Loucy (cell line): ENCODE measurements around the gene IL24.

Experiments used
- H2AFZ ChIP-seq: fragments of 200-600 bp; sonication (generic); 2 replicates; pipeline ENCODE4 v1.6.0; 2016; ENCODE audit warnings: antibody characterized with exemption, mild to moderate bottlenecking, low read length, moderate library complexity
- H3F3A ChIP-seq: fragments of 200-600 bp; 2 replicates; pipeline ENCODE4 v1.6.0; 2016; ENCODE audit warnings: antibody characterized with exemption, low read depth, mild to moderate bottlenecking
- H3K27me3 ChIP-seq: fragments of 200-600 bp; sonication (generic); 2 replicates; pipeline ENCODE4 v1.6.1; 2014; ENCODE audit warnings: low read length, mild to moderate bottlenecking; ENCODE audit not compliant: insufficient read depth, poor library complexity, severe bottlenecking
- H3K36me3 ChIP-seq: fragments of 200-600 bp; sonication (generic); 2 replicates; pipeline ENCODE4 v1.6.1; 2016; ENCODE audit warnings: low read length; ENCODE audit not compliant: insufficient read depth
- H3K4me1 ChIP-seq: fragments of 200-600 bp; sonication (generic); 2 replicates; pipeline ENCODE4 v1.5.1; 2014; ENCODE audit warnings: low read length, mild to moderate bottlenecking; ENCODE audit not compliant: insufficient read depth, poor library complexity, severe bottlenecking
- H3K4me2 ChIP-seq: fragments of 200-600 bp; sonication (generic); 2 replicates; pipeline ENCODE4 v1.6.0; 2014; ENCODE audit warnings: antibody characterized with exemption, low read length, low read depth, mild to moderate bottlenecking; ENCODE audit not compliant: poor library complexity, severe bottlenecking
- H3K4me3 ChIP-seq: fragments of 200-600 bp; sonication (generic); 2 replicates; pipeline ENCODE4 v1.5.1; 2014; ENCODE audit warnings: low read length, mild to moderate bottlenecking, mixed read lengths; ENCODE audit not compliant: poor library complexity, severe bottlenecking
- H3K79me2 ChIP-seq: fragments of 200-600 bp; sonication (generic); 2 replicates; pipeline ENCODE4 v1.6.1; 2014; ENCODE audit warnings: low read length; ENCODE audit not compliant: insufficient read depth
- H3K9ac ChIP-seq: fragments of 200-600 bp; sonication (generic); 2 replicates; pipeline ENCODE4 v1.6.0; 2014; ENCODE audit warnings: mild to moderate bottlenecking, low read depth, low read length, moderate library complexity; ENCODE audit not compliant: poor library complexity, severe bottlenecking
- H3K9me2 ChIP-seq: fragments of 200-600 bp; sonication (generic); replicated peaks from 2 replicates; pipeline ENCODE4 v1.6.1; 2016; ENCODE audit warnings: low read depth, low read length, mixed read lengths
- H3K9me3 ChIP-seq: fragments of 200-600 bp; sonication (generic); 2 replicates; pipeline ENCODE4 v1.6.1; 2014; ENCODE audit warnings: mild to moderate bottlenecking, antibody characterized with exemption, low read length, low read depth; ENCODE audit not compliant: insufficient read depth
- H4K20me1 ChIP-seq: fragments of 200-600 bp; sonication (generic); 2 replicates; pipeline ENCODE4 v1.6.0; 2014; ENCODE audit warnings: antibody characterized with exemption, low read length, mild to moderate bottlenecking; ENCODE audit not compliant: insufficient read depth, poor library complexity, severe bottlenecking
- CTCF ChIP-seq: fragments of 200-600 bp; sonication (generic); conservative IDR thresholded peaks from 2 replicates; pipeline ENCODE4 v1.5.1; 2014; ENCODE audit warnings: mild to moderate bottlenecking, antibody characterized with exemption, low read length
- EZH2phosphoT487 ChIP-seq: fragments of 200-600 bp; IDR thresholded peaks from 2 replicates; pipeline ENCODE4 v1.6.1; 2018; ENCODE audit warnings: antibody characterized with exemption, mild to moderate bottlenecking, moderate library complexity, borderline replicate concordance

The IL24 gene

GRCh38 chr1:206952171-206952570, 54.9 kb downstream of the IL24 start:
- no peaks in the 10 kb centered on the region for H3K27me3 ChIP-seq
- H3K9me3 ChIP-seq: no peaks in the 10 kb centered on the region
- no peak overlapping the region for H2AFZ ChIP-seq
- no peaks in the 10 kb centered on the region for H3K36me3 ChIP-seq
- H3K4me2 ChIP-seq: no peak overlapping the region
- H3K79me2 ChIP-seq: no peaks in the 10 kb centered on the region
- no peak overlapping the region for H3K4me3 ChIP-seq
- no peaks in the 10 kb centered on the region for H3K4me1 ChIP-seq
- no peaks in the 10 kb centered on the region for H3F3A ChIP-seq
- no peak overlapping the region for H3K9ac ChIP-seq
- no peaks in the 10 kb centered on the region for H4K20me1 ChIP-seq
- no peaks in the 10 kb centered on the region for H3K9me2 ChIP-seq
- no peak for TF ChIP-seq EZH2phosphoT487
- TF ChIP-seq CTCF: no peak

GRCh38 chr1:206953126-206953525, 55.9 kb downstream of the IL24 start:
- Histone ChIP-seq H3K9me2 (no peaks in the 10 kb centered on the region), H3F3A (no peaks in the 10 kb centered on the region), H4K20me1 (no peaks in the 10 kb centered on the region), H3K4me2 (no peak overlapping the region), H3K9me3 (no peaks in the 10 kb centered on the region), H3K36me3 (no peaks in the 10 kb centered on the region), H3K9ac (no peak overlapping the region), H3K27me3 (no peaks in the 10 kb centered on the region), H3K4me3 (no peak overlapping the region), H3K79me2 (no peaks in the 10 kb centered on the region), H3K4me1 (no peaks in the 10 kb centered on the region), H2AFZ (no peak overlapping the region)
- no peak for TF ChIP-seq EZH2phosphoT487
- TF ChIP-seq CTCF: no peak

GRCh38 chr1:206953626-206954025, 56.4 kb downstream of the IL24 start:
- Histone ChIP-seq H2AFZ (no peak overlapping the region), H3K9me3 (no peaks in the 10 kb centered on the region), H3K4me1 (no peaks in the 10 kb centered on the region), H3K9me2 (no peaks in the 10 kb centered on the region), H3K4me3 (no peak overlapping the region), H3F3A (no peaks in the 10 kb centered on the region), H3K9ac (no peak overlapping the region), H4K20me1 (no peaks in the 10 kb centered on the region), H3K36me3 (no peaks in the 10 kb centered on the region), H3K27me3 (no peaks in the 10 kb centered on the region), H3K4me2 (no peak overlapping the region), H3K79me2 (no peaks in the 10 kb centered on the region)
- no peak for TF ChIP-seq CTCF
